ENCODE measurements around the gene MRPL40.

Gene MRPL40

DNA sequence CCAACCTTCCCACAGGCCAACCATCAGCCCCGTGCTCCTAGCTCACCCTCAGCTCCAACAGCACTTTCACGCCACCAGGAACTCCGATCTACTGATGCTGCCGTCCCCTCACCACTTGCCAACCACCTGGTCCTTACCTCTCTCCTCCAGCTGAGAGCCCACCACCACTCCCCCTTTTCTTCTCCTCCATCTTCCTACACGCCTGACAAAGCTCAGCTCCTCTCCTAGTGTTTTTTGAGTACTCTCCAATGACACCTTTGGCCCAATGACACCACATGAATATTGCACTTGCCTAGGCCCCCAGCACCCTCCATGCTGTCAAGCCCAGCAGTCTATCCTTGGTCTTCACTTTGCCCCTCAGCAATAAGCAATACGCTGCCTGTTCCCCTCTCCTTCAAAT is 31.5 kb upstream of the MRPL40 start:
- H3K36me3 ChIP-seq (ENCODE audit: control insufficient read depth in 4 of 4, insufficient read depth in 4 of 4, low read length in 3 of 4) = peaks cover 23 to 70% (median 56%) of the 10 kb centered on the region in 4 experiments
- WGBS (ENCODE audit: insufficient coverage) = 99% methylated on average over 6 of the region's 6 CpGs
- H3K9me3 ChIP-seq (ENCODE audit: control extremely low read depth in 1 of 5, control insufficient read depth in 4 of 5, insufficient read depth in 2 of 5, low read depth in 1 of 5, low read length in 4 of 5) = no peaks in the 10 kb centered on the region

DNA sequence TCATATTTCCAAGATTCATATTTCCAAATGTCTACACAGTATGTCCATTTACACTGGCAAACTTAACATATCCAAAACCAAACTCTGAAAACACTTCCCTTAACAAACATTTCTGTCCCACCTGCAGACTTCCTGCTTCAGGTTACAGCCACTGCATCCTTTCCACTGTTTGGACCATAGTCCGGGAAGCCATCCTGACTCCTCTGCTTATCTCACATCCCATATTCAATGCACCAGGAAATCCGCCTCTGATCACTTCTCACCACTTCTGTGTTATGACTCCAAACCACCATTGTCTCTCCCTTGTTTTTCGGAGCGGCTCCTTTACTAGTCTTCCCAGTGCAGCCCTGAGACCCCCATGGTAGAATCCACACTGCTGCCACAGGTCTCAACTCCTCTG is 30.9 kb upstream of the MRPL40 start:
- Histone ChIP-seq H3K36me3 (ENCODE audit: control insufficient read depth in 4 of 4, insufficient read depth in 4 of 4, low read length in 3 of 4) (peaks cover 23 to 70% (median 54%) of the 10 kb centered on the region in 4 experiments), H3K27ac (ENCODE audit: insufficient read depth in 1 of 2, low read depth in 1 of 2, low read length in 2 of 2, poor library complexity in 1 of 2, severe bottlenecking in 2 of 2) (no peak overlapping the region), H3K27me3 (replicated peaks in 2 of 5; ENCODE audit: control insufficient read depth in 4 of 5, insufficient read depth in 5 of 5, low read length in 4 of 5) (no peaks in the 10 kb centered on the region), H3K4me1 (ENCODE audit: control extremely low read depth in 1 of 4, control insufficient read depth in 4 of 4, insufficient read depth in 4 of 4, low read length in 3 of 4) (no peaks in the 10 kb centered on the region), H3K9me3 (ENCODE audit: control extremely low read depth in 1 of 5, control insufficient read depth in 4 of 5, insufficient read depth in 2 of 5, low read depth in 1 of 5, low read length in 4 of 5) (no peaks in the 10 kb centered on the region), H3K4me3 (ENCODE audit: control insufficient read depth in 1 of 7, extremely low read depth in 1 of 7, insufficient read depth in 4 of 7, low read depth in 2 of 7, low read length in 6 of 7) (no peak overlapping the region)
- 100% methylated on average over 4 of the region's 4 CpGs for WGBS (ENCODE audit: insufficient coverage)
- POLR2A ChIA-PET = no interaction called here
- no peak for DNase-seq
- CTCF ChIA-PET = no interaction called here

More for the DNA sequence above, 31.5 kb upstream of the MRPL40 start:
- no peaks in the 10 kb centered on the region for H3K27me3 ChIP-seq (replicated peaks in 2 of 5; ENCODE audit: control insufficient read depth in 4 of 5, insufficient read depth in 5 of 5, low read length in 4 of 5)
- no peak overlapping the region for H3K27ac ChIP-seq (ENCODE audit: insufficient read depth in 1 of 2, low read depth in 1 of 2, low read length in 2 of 2, poor library complexity in 1 of 2, severe bottlenecking in 2 of 2)
- H3K4me3 ChIP-seq (ENCODE audit: control insufficient read depth in 1 of 7, extremely low read depth in 1 of 7, insufficient read depth in 4 of 7, low read depth in 2 of 7, low read length in 6 of 7) = no peak overlapping the region
- no peak for DNase-seq
- ChIA-PET POLR2A (no interaction called here), CTCF (no interaction called here)
- H3K4me1 ChIP-seq (ENCODE audit: control extremely low read depth in 1 of 4, control insufficient read depth in 4 of 4, insufficient read depth in 4 of 4, low read length in 3 of 4) = no peaks in the 10 kb centered on the region

DNA sequence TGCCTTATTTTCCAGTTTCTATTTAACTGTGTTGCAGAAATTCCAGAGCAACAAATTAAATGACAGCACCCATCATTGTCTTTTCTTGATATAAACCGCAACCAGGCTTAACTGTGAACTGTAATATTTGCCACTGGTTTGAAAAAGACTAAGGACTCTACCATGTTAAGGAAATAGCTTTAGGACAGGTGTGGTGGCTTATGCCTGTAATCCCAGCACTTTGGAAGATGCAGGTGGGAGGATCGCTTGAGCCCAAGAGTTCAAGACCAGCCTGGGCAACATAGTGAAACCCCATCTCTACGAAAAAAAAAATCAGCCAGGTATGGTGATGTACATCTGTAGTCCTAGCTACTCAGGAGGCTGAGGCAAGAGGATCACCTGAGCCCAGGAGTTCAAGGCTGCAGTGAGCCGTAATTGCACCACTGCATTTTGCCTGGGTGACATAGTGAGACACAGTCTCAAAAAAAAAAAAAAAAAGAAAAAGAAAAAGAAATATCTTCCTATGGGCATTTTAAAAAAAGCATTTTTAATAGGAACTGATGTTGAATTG is 29.6 kb upstream of the MRPL40 start:
- H3K36me3 ChIP-seq (ENCODE audit: control insufficient read depth in 4 of 4, insufficient read depth in 4 of 4, low read length in 3 of 4) = peaks cover 26 to 70% (median 51%) of the 10 kb centered on the region in 4 experiments
- H3K4me3 ChIP-seq (ENCODE audit: control insufficient read depth in 1 of 7, extremely low read depth in 1 of 7, insufficient read depth in 4 of 7, low read depth in 2 of 7, low read length in 6 of 7) = no peak overlapping the region
- DNase-seq = no peak
- ChIA-PET POLR2A (interaction anchor here (0.6 kb wide), 1 partner anchor 41 kb away, joined by 3 read pairs; no protein-coding TSS in a partner anchor), CTCF (interaction anchor here (1.0 to 2.0 kb wide), 2 partner anchors 9 to 24 kb away, joined by 4 to 5 read pairs; no protein-coding TSS in a partner anchor)
- H3K27ac ChIP-seq (ENCODE audit: insufficient read depth in 1 of 2, low read depth in 1 of 2, low read length in 2 of 2, poor library complexity in 1 of 2, severe bottlenecking in 2 of 2) = no peak overlapping the region
- H3K9me3 ChIP-seq (ENCODE audit: control extremely low read depth in 1 of 5, control insufficient read depth in 4 of 5, insufficient read depth in 2 of 5, low read depth in 1 of 5, low read length in 4 of 5) = no peaks in the 10 kb centered on the region
- no peaks in the 10 kb centered on the region for H3K4me1 ChIP-seq (ENCODE audit: control extremely low read depth in 1 of 4, control insufficient read depth in 4 of 4, insufficient read depth in 4 of 4, low read length in 3 of 4)
- no peaks in the 10 kb centered on the region for H3K27me3 ChIP-seq (replicated peaks in 2 of 5; ENCODE audit: control insufficient read depth in 4 of 5, insufficient read depth in 5 of 5, low read length in 4 of 5)
- 100% methylated on average over 3 of the region's 4 CpGs for WGBS (ENCODE audit: insufficient coverage)

DNA sequence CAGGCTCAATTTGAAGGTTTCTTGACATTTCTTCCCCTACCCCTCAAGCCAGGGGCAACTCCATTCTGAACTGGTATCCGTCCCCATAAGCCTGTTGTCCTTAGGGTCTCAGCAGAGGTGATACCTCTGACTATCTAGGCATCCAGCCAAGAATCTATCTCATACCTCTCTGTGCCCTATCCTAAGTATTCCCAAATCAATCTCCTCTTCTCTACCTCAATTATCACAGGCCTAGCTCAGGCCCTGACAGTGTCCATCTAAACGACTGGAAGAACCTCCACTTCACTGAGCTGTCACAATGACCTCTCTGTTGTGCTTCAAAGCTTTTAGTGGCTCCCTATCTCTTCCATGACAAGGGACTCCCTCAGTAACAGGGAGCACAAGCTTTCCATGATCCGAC is 27.7 kb upstream of the MRPL40 start:
- POLR2A ChIA-PET = no interaction called here
- no peak for DNase-seq
- WGBS (ENCODE audit: insufficient coverage) = 98% methylated on average over 3 of the region's 3 CpGs
- Histone ChIP-seq H3K9me3 (ENCODE audit: control extremely low read depth in 1 of 5, control insufficient read depth in 4 of 5, insufficient read depth in 2 of 5, low read depth in 1 of 5, low read length in 4 of 5) (no peaks in the 10 kb centered on the region), H3K4me3 (ENCODE audit: control insufficient read depth in 1 of 7, extremely low read depth in 1 of 7, insufficient read depth in 4 of 7, low read depth in 2 of 7, low read length in 6 of 7) (no peak overlapping the region), H3K4me1 (ENCODE audit: control extremely low read depth in 1 of 4, control insufficient read depth in 4 of 4, insufficient read depth in 4 of 4, low read length in 3 of 4) (no peaks in the 10 kb centered on the region), H3K36me3 (ENCODE audit: control insufficient read depth in 4 of 4, insufficient read depth in 4 of 4, low read length in 3 of 4) (peaks cover 20 to 70% (median 52%) of the 10 kb centered on the region in 4 experiments), H3K27ac (ENCODE audit: insufficient read depth in 1 of 2, low read depth in 1 of 2, low read length in 2 of 2, poor library complexity in 1 of 2, severe bottlenecking in 2 of 2) (no peak overlapping the region), H3K27me3 (replicated peaks in 2 of 5; ENCODE audit: control insufficient read depth in 4 of 5, insufficient read depth in 5 of 5, low read length in 4 of 5) (no peaks in the 10 kb centered on the region)
- CTCF ChIA-PET = interaction anchor here (1.0 to 2.0 kb wide), 2 partner anchors 11 to 22 kb away, joined by 3 to 5 read pairs; no protein-coding TSS in a partner anchor

DNA sequence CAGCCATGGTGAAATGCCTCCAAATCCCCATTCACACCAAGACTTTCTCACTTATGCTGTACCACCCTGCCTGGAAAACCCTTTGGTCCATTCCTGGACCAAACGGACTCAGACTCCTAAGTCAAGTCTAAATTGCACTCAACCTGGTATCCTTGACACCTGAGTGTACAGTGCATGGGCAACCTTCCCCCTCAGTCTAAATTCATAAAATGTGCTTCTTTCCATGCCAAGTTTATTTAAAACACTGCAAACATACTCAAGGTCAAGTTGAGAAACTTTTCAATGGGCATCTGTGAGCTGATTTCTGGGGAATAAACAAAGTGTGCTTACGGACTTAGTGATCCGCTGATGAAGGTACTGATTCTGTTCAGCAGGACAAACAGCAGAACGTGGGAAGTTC is 27.2 kb upstream of the MRPL40 start:
- CTCF ChIA-PET = interaction anchor here (1.0 to 2.0 kb wide), 3 partner anchors 9 to 22 kb away, joined by 3 to 5 read pairs (median 3); no protein-coding TSS in a partner anchor
- POLR2A ChIA-PET = no interaction called here
- H3K36me3 ChIP-seq (ENCODE audit: control insufficient read depth in 4 of 4, insufficient read depth in 4 of 4, low read length in 3 of 4) = peaks cover 20 to 73% (median 54%) of the 10 kb centered on the region in 4 experiments

DNA sequence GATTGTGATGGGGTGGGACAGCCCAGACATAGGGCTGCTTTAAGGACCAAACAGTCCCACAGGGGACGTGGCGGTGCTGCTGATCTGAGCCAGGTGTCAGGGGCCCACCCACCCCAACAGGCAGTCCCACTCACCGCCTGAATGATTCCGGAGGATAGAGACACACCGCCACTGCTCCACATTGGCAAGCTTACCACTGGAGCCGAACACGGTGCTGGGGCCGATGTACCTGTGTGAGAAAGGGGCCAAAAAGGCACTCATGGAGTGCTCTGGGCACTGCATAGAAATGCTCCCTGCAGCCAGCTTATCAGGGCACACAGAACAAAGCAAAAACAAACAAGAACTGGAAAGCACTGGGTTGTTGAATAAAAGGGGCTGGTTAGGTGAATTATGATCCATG is 26.7 kb upstream of the MRPL40 start:
- DNase-seq = no peak
- no peak overlapping the region for H3K4me3 ChIP-seq (ENCODE audit: control insufficient read depth in 1 of 7, extremely low read depth in 1 of 7, insufficient read depth in 4 of 7, low read depth in 2 of 7, low read length in 6 of 7)
- 97% methylated on average over 8 of the region's 8 CpGs for WGBS (ENCODE audit: insufficient coverage)
- POLR2A ChIA-PET = no interaction called here
- H3K4me1 ChIP-seq (ENCODE audit: control extremely low read depth in 1 of 4, control insufficient read depth in 4 of 4, insufficient read depth in 4 of 4, low read length in 3 of 4) = no peaks in the 10 kb centered on the region
- no peak overlapping the region for H3K27ac ChIP-seq (ENCODE audit: insufficient read depth in 1 of 2, low read depth in 1 of 2, low read length in 2 of 2, poor library complexity in 1 of 2, severe bottlenecking in 2 of 2)
- H3K36me3 ChIP-seq (ENCODE audit: control insufficient read depth in 4 of 4, insufficient read depth in 4 of 4, low read length in 3 of 4) = peaks cover 18 to 72% (median 51%) of the 10 kb centered on the region in 4 experiments
- H3K27me3 ChIP-seq (replicated peaks in 2 of 5; ENCODE audit: control insufficient read depth in 4 of 5, insufficient read depth in 5 of 5, low read length in 4 of 5) = no peaks in the 10 kb centered on the region
- CTCF ChIA-PET = interaction anchor here (1.0 to 1.4 kb wide), 2 partner anchors 9 to 12 kb away, joined by 3 read pairs; no protein-coding TSS in a partner anchor
- no peaks in the 10 kb centered on the region for H3K9me3 ChIP-seq (ENCODE audit: control extremely low read depth in 1 of 5, control insufficient read depth in 4 of 5, insufficient read depth in 2 of 5, low read depth in 1 of 5, low read length in 4 of 5)

More for the DNA sequence above, 27.2 kb upstream of the MRPL40 start:
- 100% methylated on average over 1 of the region's 4 CpGs for WGBS (ENCODE audit: insufficient coverage)
- Histone ChIP-seq H3K27ac (ENCODE audit: insufficient read depth in 1 of 2, low read depth in 1 of 2, low read length in 2 of 2, poor library complexity in 1 of 2, severe bottlenecking in 2 of 2) (no peak overlapping the region), H3K27me3 (replicated peaks in 2 of 5; ENCODE audit: control insufficient read depth in 4 of 5, insufficient read depth in 5 of 5, low read length in 4 of 5) (no peaks in the 10 kb centered on the region), H3K4me1 (ENCODE audit: control extremely low read depth in 1 of 4, control insufficient read depth in 4 of 4, insufficient read depth in 4 of 4, low read length in 3 of 4) (no peaks in the 10 kb centered on the region), H3K4me3 (ENCODE audit: control insufficient read depth in 1 of 7, extremely low read depth in 1 of 7, insufficient read depth in 4 of 7, low read depth in 2 of 7, low read length in 6 of 7) (no peak overlapping the region), H3K9me3 (ENCODE audit: control extremely low read depth in 1 of 5, control insufficient read depth in 4 of 5, insufficient read depth in 2 of 5, low read depth in 1 of 5, low read length in 4 of 5) (no peaks in the 10 kb centered on the region)
- DNase-seq = no peak

DNA sequence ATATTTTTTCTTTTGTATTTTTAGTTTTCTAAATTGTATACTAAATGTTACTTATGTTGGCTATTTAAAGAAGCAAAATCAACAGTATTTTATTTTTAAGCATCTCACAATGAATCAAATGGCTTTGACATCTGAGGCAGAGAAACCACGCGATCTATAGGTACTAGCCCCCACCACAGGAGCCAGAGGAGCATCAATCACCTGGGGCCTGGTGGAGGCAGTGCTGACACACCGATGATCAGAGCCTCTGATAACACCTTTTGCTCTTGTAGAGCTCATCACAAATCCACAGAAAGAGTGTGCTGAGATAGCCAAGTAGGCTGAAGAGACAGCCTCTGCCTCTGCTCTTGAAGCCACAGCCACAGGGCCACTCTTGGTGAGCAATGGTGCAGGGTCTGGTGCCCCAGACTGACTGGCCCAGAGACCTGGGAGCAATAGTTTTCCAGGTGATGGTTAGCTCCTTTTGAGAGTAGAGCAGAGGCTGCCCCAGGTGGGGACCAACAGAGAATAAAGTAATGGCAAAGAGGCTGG is 26.0 kb upstream of the MRPL40 start:
- Histone ChIP-seq H3K4me1 (ENCODE audit: control extremely low read depth in 1 of 4, control insufficient read depth in 4 of 4, insufficient read depth in 4 of 4, low read length in 3 of 4) (no peaks in the 10 kb centered on the region), H3K36me3 (ENCODE audit: control insufficient read depth in 4 of 4, insufficient read depth in 4 of 4, low read length in 3 of 4) (peaks cover 18 to 71% (median 50%) of the 10 kb centered on the region in 4 experiments), H3K9me3 (ENCODE audit: control extremely low read depth in 1 of 5, control insufficient read depth in 4 of 5, insufficient read depth in 2 of 5, low read depth in 1 of 5, low read length in 4 of 5) (no peaks in the 10 kb centered on the region), H3K4me3 (ENCODE audit: control insufficient read depth in 1 of 7, extremely low read depth in 1 of 7, insufficient read depth in 4 of 7, low read depth in 2 of 7, low read length in 6 of 7) (no peak overlapping the region), H3K27me3 (replicated peaks in 2 of 5; ENCODE audit: control insufficient read depth in 4 of 5, insufficient read depth in 5 of 5, low read length in 4 of 5) (no peaks in the 10 kb centered on the region), H3K27ac (ENCODE audit: insufficient read depth in 1 of 2, low read depth in 1 of 2, low read length in 2 of 2, poor library complexity in 1 of 2, severe bottlenecking in 2 of 2) (no peak overlapping the region)
- no peak for DNase-seq
- ChIA-PET CTCF (interaction anchor here (1.4 kb wide), 1 partner anchor 8 kb away, joined by 3 read pairs; no protein-coding TSS in a partner anchor), POLR2A (interaction anchor here (0.5 kb wide), 1 partner anchor 201 kb away, joined by 6 read pairs; no protein-coding TSS in a partner anchor)
- 90% methylated on average over 3 of the region's 3 CpGs for WGBS (ENCODE audit: insufficient coverage)
